Measurements from ENCODE around the gene CADM2.
"Not testable (repeated sequence)": the region's sequence is repeated elsewhere in the genome, so short reads cannot be mapped to it uniquely, and the experiment has no call there.

The CADM2 gene

DNA sequence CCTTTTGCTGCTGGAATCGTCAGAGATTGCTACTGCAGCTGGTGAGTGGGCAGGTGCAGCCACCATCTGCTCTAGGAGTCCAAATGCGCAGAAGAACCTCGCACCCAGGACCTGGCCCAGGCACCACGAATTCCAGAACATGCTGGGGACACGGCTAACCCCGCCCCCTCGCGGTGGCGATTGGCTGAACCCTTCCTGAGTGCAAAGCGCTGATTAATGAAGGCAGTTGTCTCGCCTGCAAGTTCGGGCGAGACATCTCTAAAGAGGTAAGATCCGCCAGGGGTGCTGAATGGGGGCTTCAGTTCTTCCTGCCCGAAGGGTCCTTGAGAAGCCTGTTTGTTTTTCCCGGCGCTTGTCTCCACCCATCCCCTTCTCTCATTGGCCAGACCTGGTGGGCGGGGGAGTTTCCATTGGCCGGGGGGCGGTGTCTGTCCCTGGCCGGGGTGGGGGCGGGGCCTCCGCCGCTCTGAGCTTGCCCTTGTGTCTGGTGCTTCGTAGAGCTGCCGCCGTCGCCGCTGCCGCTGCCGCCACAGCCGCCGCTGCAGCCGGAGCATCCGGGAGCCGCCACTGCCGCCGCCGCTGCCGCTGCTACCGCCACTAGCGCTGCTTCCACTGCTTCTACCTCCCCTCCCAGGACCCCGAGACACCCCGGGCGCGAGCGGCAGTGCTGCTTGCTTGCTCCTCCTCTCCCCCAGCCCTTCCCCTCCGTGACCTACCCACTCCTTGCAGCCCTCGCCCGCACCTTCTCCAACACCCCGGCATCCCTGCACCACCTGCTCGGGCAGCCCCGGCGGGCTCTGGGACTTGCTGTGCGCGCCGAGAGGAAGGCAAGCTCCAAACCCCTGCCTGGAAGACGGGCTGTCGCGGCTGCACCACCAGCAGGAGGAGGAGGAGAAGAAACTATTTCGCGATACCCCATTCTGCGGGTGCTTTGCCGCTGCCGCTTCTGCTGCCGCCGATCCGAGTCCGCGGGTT lies at the start of gene CADM2:
TSS of gene CADM2 (plus strand) at position 495 of the 975 bp plus-strand sequence.
- FAIRE-seq, result no peak

DNA sequence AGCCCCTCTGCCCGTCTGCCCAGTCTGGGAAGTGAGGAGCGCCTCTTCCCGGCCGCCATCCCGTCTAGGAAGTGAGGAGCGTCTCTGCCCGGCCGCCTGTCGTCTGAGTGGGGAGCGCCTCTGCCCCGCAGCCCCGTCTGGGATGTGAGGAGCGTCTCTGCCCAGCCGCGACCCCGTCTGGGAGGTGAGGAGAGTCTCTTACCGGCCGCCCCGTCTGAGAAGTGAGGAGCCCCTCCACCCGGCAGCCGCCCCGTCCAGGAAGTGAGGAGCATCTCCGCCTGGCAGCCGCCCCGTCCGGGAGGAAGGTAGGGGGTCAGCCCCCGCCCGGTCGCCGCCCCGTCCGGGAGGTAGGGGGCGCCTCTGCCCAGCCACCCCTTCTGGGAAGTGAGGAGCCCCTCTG lies 40.2 kb upstream of the CADM2 start:
- not testable (repeated sequence) for FAIRE-seq

- no peak for FAIRE-seq
Observed at GRCh38 chr3:84922682-84923081, 36.1 kb upstream of the CADM2 start.

DNA sequence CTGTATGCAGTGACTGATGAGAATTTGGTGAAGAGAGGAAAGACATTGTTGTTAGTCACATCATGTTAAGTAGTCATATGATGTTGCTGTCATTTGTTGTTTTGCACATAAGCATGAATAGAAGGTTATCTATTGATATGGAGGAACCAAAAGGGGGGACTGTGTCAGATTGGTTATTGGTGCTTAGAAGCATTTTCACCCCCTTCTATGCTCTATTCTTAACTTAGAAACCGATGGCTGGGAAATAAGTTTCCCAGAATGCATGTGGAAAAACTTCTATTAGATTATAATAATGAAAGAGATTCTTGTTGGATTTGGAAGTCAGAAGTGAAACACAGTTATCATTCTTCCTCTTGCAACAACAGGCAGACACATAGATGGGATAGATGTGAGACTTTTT lies 33.2 kb upstream of the CADM2 start:
- FAIRE-seq, result no peak

- no peak for FAIRE-seq
Observed at GRCh38 chr3:84943379-84943778, 15.4 kb upstream of the CADM2 start.

- no peak for FAIRE-seq
Observed at GRCh38 chr3:84946240-84946639, 12.5 kb upstream of the CADM2 start.

DNA sequence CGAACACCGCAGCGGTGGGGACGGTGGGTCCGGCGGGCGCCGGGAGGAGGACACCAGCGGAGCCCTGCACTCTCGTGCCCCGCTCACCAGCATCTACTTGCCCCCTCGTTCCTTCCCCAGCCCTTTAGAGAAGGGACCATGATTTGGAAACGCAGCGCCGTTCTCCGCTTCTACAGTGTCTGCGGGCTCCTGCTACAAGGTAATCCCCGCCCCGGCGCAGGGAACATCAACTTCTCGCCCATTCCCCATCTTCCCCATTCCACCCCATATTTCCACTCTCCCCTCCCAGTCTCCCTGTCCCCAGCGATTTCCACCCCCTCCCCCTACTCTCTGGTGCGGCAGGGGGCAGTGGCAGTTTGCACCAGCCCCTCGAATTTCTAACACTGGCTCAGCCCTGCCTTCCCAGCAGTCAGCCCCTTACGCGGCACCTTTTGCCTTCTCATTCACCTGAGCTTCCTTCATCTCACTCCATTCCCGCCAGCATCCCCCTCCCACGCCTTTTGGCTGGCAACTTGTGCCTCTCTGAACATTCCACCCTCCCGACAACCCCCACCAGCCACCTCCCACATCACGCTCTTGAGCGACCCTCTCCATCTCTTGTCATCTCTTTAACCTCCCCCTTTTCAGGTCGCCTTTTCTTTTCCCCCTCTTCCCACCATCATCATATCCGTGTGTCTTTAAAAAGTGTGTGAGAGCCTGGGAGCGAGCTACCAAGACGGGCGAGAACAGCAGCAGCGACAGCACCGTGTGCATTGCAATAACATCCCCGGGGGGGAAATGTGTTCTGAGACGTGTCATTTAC lies 882 bp downstream of the CADM2 start:
- no peak for FAIRE-seq

- no peak for FAIRE-seq
Observed at GRCh38 chr3:84960581-84960980, 1.8 kb downstream of the CADM2 start.

- no peak for FAIRE-seq
Observed at GRCh38 chr3:84961011-84961410, 2.2 kb downstream of the CADM2 start.

DNA sequence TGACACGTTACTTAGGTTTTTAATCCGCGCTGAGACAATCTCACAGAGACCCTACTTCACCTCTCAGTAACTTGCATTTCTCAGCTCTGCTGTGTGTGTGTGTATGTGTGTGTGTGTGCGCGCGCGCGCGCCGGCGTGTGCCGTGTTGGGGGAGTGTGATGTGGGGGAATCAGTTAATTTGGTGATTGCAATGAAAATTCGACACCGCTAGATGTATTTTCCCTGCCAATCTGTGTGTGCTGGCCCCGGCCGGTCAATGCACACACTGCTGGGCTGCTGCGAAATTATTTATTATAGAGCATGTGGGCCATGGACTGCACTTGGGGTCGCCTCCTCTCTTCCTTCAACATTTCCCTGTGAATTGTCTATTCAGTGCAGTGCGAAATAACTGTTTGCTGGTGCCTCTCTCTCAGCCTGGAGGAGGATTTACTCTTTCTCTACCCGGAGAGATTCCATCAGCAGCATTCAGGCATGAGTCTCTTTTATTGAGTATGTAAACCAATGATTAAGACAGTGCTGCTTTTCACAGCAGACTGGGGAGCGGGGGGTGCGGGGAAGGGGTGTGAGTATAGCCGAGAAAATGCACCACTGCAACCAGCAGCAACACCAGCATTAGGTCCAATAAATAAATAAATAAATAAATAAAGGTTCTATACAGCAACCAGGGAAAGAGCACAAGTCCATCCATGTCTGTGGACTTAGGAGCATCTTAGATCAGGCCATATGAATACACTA lies 2.9 kb downstream of the CADM2 start:
- no peak for FAIRE-seq

DNA sequence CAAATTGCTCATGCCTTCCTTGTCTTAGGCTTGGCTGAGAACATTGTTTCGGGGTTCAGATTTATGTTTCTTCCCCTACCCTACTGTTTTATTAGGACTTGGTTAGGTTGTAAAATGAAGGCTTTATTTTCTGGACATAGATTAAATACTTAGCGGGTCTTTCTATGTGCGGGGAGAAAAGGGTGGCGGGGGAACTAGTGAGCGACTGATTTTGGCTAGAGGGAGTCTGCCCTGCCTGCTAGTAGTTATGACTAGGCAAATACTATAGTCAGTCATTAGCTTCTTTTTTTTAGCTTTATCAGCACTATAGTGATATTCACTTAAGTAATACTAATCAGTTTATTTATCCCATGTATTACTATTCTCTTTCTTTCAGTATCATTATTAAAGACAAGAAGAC lies 3.6 kb downstream of the CADM2 start:
- FAIRE-seq, result no peak

- no peak for FAIRE-seq
Observed at GRCh38 chr3:84963137-84963536, 4.3 kb downstream of the CADM2 start.

DNA sequence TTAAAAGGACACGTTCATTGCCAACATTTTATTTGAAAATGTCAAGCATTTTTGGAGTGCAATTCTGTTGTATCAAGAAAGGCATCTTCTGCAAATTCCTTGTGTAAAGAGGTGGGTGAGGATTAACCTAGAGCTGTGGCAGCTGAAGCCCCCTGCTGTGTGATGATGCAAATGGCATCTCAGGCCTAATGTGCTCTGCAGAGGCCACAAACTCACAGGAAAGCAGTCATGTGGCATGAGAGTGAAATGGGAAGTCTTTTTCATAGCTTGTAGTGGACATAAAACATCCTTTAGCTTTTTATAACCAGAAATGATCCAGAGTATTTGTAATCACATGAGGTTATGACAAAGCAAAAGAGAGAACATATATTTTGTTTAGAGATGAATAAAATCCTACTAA lies 6.4 kb downstream of the CADM2 start:
- no peak for FAIRE-seq

- FAIRE-seq, result no peak
Observed at GRCh38 chr3:84967767-84968581, 9.2 kb downstream of the CADM2 start.

DNA sequence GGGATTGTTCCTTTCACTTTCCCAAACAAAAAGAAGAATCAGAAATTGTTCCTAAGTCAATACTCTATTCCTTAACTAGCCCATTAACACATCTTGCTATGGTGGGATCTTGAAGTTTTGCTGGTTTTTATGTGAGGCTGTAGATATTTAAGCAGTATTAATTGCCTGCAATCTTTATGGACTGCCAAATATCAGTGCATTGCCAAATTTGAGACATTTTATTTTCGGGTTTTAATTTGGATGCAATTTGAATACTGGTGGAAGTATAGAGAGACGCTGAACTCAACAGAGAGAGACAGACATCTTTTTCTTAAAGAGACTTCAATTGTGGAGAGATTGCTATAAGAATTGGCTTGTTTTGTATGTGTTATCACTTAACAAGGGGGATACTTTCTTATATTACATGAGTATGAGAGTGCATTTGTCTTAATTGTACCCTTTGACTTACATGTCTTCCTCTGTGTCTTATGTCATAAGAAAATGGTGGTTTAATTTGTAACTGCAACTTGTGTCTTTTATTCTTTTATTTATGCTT lies 10.0 kb downstream of the CADM2 start:
- FAIRE-seq, result no peak

DNA sequence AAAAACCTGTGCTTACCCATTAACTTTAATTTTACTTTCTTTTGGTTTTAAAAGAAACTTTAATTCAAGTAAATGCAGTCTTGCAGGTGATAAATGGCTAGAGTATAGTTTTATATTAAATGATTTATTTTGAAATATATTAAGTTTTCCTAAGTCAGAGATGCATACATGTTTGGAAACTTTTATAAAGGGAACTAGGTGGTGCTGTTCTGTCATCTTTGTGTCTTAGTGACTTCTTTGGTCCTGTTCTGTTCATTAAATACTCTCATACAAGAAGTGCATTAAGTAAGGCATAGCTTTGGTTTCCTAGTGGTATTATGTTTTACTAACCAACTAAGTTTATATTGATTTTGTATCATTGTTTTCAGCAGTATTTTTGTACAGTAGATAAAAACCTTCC lies 15.6 kb downstream of the CADM2 start:
- peak; percentile 95 for FAIRE-seq

DNA sequence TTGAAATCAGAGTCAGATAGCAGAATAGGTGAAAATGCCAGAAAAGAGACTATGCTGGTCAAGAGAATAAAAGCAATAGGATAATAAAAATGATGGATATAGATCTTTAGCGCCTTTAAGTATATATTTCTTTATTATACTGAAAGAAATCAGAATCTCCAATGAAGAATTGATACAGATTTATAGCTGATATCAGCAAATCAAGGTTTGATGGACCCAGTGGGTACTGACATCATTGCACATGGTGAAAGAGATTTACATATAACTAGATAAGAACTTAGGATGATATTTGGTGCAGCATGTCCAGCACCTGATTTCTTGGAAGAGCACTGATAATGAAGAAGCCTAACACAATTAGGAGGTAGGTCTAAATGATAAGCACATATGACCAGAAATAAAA lies 18.2 kb downstream of the CADM2 start:
- no peak for FAIRE-seq

DNA sequence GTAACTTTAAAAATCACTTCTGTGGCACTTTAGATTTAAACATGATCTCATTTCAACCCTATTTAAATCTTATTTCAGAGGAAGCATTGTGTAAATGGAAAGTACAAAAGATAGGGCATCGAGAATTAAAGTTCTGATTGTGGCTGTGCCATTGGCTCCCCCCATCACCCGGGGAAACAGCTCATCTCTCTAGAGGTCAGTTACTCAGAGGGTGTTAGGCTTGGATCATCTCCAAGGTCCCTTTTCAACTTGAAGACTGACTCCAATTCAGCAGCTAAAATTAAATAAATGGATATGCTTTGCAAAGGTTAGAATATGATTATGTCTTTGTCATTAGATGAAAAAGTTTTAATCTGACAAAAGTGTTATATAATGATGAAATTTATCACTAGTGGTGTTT lies 20.1 kb downstream of the CADM2 start:
- no peak for FAIRE-seq

- FAIRE-seq, result no peak
Observed at GRCh38 chr3:84980011-84980410, 21.2 kb downstream of the CADM2 start.

DNA sequence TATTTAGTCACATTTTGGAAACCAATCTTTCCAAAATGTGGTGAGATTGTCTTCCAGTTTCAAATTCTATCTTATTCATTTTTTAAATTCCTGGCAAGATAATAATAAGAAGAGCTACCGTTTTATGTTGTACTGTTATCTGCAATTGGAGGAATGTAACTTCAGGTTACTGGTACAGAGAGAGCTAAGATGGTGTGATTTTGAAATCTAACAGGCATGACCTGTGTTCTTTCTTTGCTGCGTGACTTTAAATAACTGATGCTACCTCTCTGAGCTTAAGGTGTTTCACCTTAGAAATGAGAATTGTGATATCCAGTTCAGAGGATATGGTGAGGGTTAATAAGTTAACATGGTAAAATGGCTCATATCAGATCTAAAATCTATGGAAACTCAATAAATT lies 21.7 kb downstream of the CADM2 start:
- FAIRE-seq, result no peak

GRCh38 chr3:84983490-84983889 lies 24.7 kb downstream of the CADM2 start:
- FAIRE-seq, result no peak

DNA sequence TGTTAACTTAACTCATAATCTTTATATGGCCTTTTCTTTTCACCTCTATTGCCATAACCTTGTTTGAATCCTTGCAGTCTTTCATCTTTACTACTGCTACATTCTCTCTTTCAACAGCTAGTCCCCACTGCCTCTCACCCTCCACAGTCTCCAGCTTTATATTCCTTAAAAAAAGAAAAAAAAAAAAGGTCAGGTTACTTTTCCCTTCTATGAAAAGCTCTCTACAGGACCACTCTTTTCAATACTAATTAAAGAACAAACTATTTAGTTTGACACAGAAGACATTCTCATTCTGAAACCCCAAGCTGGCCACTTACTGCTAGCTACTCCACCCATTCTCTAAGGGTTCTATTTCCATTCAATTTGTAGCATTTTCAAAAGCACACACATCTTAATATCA lies 25.6 kb downstream of the CADM2 start:
- no peak for FAIRE-seq

All from A204.1 (cell line).